Naive thymus-derived CD4-positive, alpha-beta T cell (primary cell): ENCODE measurements around the gene SMIM20. TPM values are rescaled to one million over a fixed set of nuclear protein-coding genes. Genes with fewer than 3 reads are reported as not detected.
A peak's percentile ranks its signal among the peaks of the same experiment; 100 is the strongest.

Source experiments
- ATAC-seq: fragments of 150-1000 bp; cut with Tn5 transposase; 2 replicates; pipeline ENCODE4 v1.10.0; 2021; ENCODE audit warnings: mild to moderate bottlenecking, moderate library complexity
- CTCF ChIA-PET: fragments of 350-600 bp; sonication (Branson Sonifier 250); formaldehyde crosslinking; loops from one replicate; lab custom pipeline; 2021; ENCODE audit warnings: antibody characterized with exemption; lab: Charles Lee
- POLR2A ChIA-PET: fragments of 350-600 bp; sonication (Branson Sonifier 250); formaldehyde crosslinking; loops from one replicate; lab custom pipeline; 2021; ENCODE audit warnings: antibody characterized with exemption, inconsistent platforms; lab: Charles Lee
- DNase-seq, 9 donors: peaks; one replicate each; pipeline versions ENCODE4 v3.0.0 to v3.0.0-alpha.2; 2020 to 2022; ENCODE audit warnings: mixed read lengths in 1 of 9
- H3K27ac ChIP-seq: one replicate; pipeline ENCODE4 v1.7.0; 2013; ENCODE audit warnings: mild to moderate bottlenecking, low read depth, low read length, moderate library complexity
- H3K27me3 ChIP-seq, 2 donors: one replicate each; pipeline ENCODE4 v1.7.0; 2013; ENCODE audit warnings: low read length in 2 of 2, mild to moderate bottlenecking in 2 of 2, moderate library complexity in 2 of 2; ENCODE audit not compliant: control insufficient read depth in 2 of 2, insufficient read depth in 2 of 2
- H3K36me3 ChIP-seq, 3 experiments: 1 replicate in 2 of 3; 2 replicates in 1 of 3; pipeline ENCODE4 v1.7.0; 2013; ENCODE audit warnings: low read length in 3 of 3, mild to moderate bottlenecking in 3 of 3, moderate library complexity in 1 of 3; ENCODE audit not compliant: insufficient read depth in 3 of 3, control insufficient read depth in 2 of 3
- H3K4me1 ChIP-seq, 2 donors: one replicate each; pipeline ENCODE4 v1.7.0; 2013; ENCODE audit warnings: low read length in 2 of 2, mild to moderate bottlenecking in 2 of 2, moderate library complexity in 1 of 2; ENCODE audit not compliant: control insufficient read depth in 2 of 2, insufficient read depth in 2 of 2
- H3K4me3 ChIP-seq: 2 replicates; pipeline ENCODE4 v1.7.0; 2013; ENCODE audit warnings: mild to moderate bottlenecking, low read length
- H3K9me3 ChIP-seq, 3 experiments: 1 replicate in 2 of 3; 2 replicates in 1 of 3; pipeline ENCODE4 v1.7.0; 2013; ENCODE audit warnings: low read length in 3 of 3; ENCODE audit not compliant: control insufficient read depth in 2 of 3
- H3K27ac Mint-ChIP-seq, 9 donors: one replicate each; pipeline ENCODE4 v1.8.0; 2020 to 2022; ENCODE audit warnings: mixed read lengths in 9 of 9, mild to moderate bottlenecking in 8 of 9, moderate library complexity in 5 of 9, inconsistent platforms in 2 of 9
- H3K27me3 Mint-ChIP-seq, 5 donors: one replicate each; pipeline ENCODE4 v1.8.0; 2021 to 2022; ENCODE audit warnings: mixed read lengths in 5 of 5, mild to moderate bottlenecking in 1 of 5
- H3K36me3 Mint-ChIP-seq, 5 donors: one replicate each; pipeline ENCODE4 v1.8.0; 2020 to 2022; ENCODE audit warnings: mixed read lengths in 5 of 5, mild to moderate bottlenecking in 3 of 5, inconsistent platforms in 1 of 5
- H3K4me1 Mint-ChIP-seq, 7 donors: one replicate each; pipeline ENCODE4 v1.8.0; 2020 to 2022; ENCODE audit warnings: mixed read lengths in 7 of 7, mild to moderate bottlenecking in 3 of 7, inconsistent platforms in 1 of 7
- H3K4me3 Mint-ChIP-seq, 10 donors: one replicate each; pipeline ENCODE4 v1.8.0; 2020 to 2022; ENCODE audit warnings: mild to moderate bottlenecking in 10 of 10, mixed read lengths in 10 of 10, moderate library complexity in 6 of 10, inconsistent platforms in 2 of 10
- H3K9me3 Mint-ChIP-seq, 11 donors: one replicate each; pipeline ENCODE4 v1.8.0; 2020 to 2022; ENCODE audit warnings: mixed read lengths in 11 of 11, mild to moderate bottlenecking in 4 of 11, inconsistent platforms in 1 of 11, moderate library complexity in 1 of 11
- intact Hi-C, 2 donors: fragments of 100-400 bp; cut with micrococcal nuclease; formaldehyde crosslinking; loops; one replicate each; pipeline ENCODE4 v1.15.1; 2023
- polyA plus RNA-seq, 2 donors: library from polyadenylated mRNA; unstranded; fragments of 300-500 nt; fragmentation: Illumina TruSeq; gene quantifications; one replicate each; pipeline ENCODE4 v1.2.3, GENCODE V29; 2021
- total RNA-seq, 6 experiments: library from RNA in 5 of 6; stranded (reverse) in 5 of 6; gene quantifications; 1 replicate in 5 of 6; 2 replicates in 1 of 6; pipeline ENCODE4 v1.2.3 and lab custom pipeline; 2021 to 2026

The SMIM20 gene
- total and polyA plus RNA-seq, 7 experiments from 2014 or later: 11.6 to 67.5 (median 17.8) TPM

DNA sequence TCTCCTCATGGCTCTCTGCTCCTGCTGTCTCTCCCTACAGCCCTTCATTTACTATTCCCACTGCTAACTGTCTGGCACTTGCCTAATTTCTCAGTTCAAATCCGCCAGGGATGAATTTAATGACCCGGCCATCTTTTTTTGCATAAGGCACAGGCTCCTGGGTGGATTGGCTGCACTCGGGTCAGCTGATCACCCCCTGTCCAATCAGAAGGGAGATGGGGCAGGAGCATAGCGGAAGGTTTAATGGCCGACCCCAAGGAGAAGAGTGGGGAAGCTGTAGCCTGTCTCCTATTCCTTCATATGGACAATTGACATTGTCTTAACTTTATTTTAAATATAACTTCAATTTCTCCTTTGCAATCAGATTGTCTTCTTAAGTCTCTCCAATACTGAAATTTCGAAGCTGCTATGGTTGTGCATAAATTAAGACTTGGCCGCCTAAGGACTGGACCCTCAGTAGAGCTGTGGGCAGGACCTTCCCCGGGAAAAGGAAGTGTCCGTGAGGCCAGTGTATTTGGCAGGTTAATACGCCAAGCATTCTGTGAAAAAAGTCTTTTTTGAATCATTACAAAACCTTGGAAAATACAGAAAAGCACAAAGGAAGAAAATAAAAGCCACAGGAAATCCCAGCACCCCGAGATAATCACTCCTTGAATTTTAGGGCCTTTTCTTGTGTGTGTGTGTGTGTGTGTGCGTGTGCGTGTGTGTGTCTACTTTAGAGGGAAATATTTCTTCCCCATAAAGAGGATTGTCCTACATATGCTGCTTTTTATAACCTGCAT is 55.5 kb downstream of the SMIM20 start:
- peak overlapping the region in 1 of 10 donors; percentile 37 for H3K4me3 Mint-ChIP-seq
- Histone ChIP-seq H3K36me3 (no peaks in the 10 kb centered on the region), H3K27me3 (no peaks in the 10 kb centered on the region), H3K27ac (no peak overlapping the region), H3K9me3 (no peaks in the 10 kb centered on the region), H3K4me3 (no peak overlapping the region), H3K4me1 (no peaks in the 10 kb centered on the region)
- intact Hi-C loops: no loop called here
- H3K9me3 Mint-ChIP-seq: no peaks in the 10 kb centered on the region
- H3K27ac Mint-ChIP-seq: no peak overlapping the region
- no peak for DNase-seq
- no peak for ATAC-seq
- ChIA-PET POLR2A (no interaction called here), CTCF (interaction anchor here (0.7 kb wide), 1 partner anchor 114 kb away, joined by 4 read pairs; no protein-coding TSS in a partner anchor)
- H3K36me3 Mint-ChIP-seq: no peaks in the 10 kb centered on the region
- H3K4me1 Mint-ChIP-seq: peaks cover 0 to 6% (median 0%) of the 10 kb centered on the region in 7 donors
- peaks cover 3 to 21% (median 11%) of the 10 kb centered on the region in 5 donors for H3K27me3 Mint-ChIP-seq

DNA sequence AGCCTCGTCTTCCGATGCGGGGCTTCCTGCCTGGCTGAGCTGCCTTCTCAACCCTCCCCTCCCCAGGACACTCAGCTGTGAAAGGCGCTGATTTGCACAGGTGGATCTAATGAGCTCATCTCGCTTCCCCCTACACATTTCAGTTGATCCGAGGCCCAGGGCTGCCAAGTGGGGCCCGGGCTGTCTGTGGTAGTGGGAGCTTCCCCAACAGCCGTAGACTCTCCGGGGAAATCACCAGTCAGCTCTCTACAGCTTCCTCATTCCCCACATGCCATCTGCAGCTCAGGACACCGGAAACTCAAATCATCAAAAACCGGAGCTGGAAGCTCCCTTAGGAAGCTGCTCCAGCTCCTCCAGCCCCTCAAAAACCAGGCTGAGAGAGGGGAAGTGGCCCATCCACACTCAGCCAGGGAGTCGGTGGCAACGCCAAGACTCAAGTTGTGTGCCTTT is 56.2 kb downstream of the SMIM20 start:
- intact Hi-C loops: no loop called here
- CTCF ChIA-PET: interaction anchor here (0.7 kb wide), 1 partner anchor 113 kb away, joined by 4 read pairs; no protein-coding TSS in a partner anchor
- H3K4me3 Mint-ChIP-seq: peak overlapping the region in 1 of 10 donors; percentile 37
- peaks cover 0 to 6% (median 0%) of the 10 kb centered on the region in 7 donors for H3K4me1 Mint-ChIP-seq
- DNase-seq: no peak
- H3K27me3 ChIP-seq: no peaks in the 10 kb centered on the region
- no peaks in the 10 kb centered on the region for H3K36me3 ChIP-seq
- POLR2A ChIA-PET: no interaction called here
- no peak overlapping the region for H3K27ac Mint-ChIP-seq
- H3K9me3 Mint-ChIP-seq: no peaks in the 10 kb centered on the region
- no peaks in the 10 kb centered on the region for H3K4me1 ChIP-seq
- no peak overlapping the region for H3K4me3 ChIP-seq
- ATAC-seq: peak; percentile 60
- H3K27me3 Mint-ChIP-seq: peaks cover 3 to 21% (median 11%) of the 10 kb centered on the region in 5 donors
- no peaks in the 10 kb centered on the region for H3K36me3 Mint-ChIP-seq
- H3K27ac ChIP-seq: no peak overlapping the region
- H3K9me3 ChIP-seq: no peaks in the 10 kb centered on the region

DNA sequence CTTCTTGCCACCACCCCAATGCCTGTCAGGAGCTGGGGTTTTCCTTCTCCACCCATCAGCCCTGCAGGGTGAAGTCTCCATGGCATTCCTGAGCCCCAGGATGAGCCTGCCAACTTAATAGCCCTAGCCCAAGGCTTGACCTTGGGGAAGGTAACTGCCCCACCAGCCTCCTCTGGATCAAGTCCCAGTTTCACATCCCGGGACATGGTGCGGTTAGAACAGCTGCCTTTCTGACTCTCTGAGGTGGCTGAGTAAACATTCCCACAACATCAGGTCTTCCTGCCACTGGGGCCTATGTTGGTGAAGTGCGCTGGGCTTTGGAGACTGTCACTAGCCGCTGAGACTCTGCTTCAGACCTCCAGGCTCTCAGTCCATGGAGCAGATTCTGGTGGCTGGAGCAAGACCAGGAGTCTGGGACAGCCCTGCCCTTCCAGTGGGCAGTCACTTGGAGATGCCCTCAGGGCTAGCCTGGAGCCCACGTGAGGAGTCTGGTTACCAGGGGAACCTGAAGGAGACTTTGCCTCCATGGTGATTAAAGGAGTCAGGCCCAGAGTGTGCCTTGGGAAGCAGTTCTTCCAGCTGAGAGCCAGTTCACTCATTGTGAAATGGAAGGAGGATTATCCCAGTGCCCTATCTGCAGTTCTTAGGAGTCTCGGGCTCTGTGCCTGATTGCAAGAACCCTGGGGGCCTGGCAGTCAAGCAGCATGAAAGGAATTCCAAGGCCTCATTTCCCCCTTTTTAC is 56.8 kb downstream of the SMIM20 start:
- ChIA-PET POLR2A (no interaction called here), CTCF (interaction anchor here (0.7 kb wide), 1 partner anchor 113 kb away, joined by 4 read pairs; no protein-coding TSS in a partner anchor)
- H3K9me3 Mint-ChIP-seq: no peaks in the 10 kb centered on the region
- H3K4me1 Mint-ChIP-seq: peaks cover 0 to 6% (median 0%) of the 10 kb centered on the region in 7 donors
- ATAC-seq (no peak), DNase-seq (no peak)
- peaks cover 3 to 21% (median 11%) of the 10 kb centered on the region in 5 donors for H3K27me3 Mint-ChIP-seq
- no peak overlapping the region for H3K27ac ChIP-seq
- no peaks in the 10 kb centered on the region for H3K9me3 ChIP-seq
- no peak overlapping the region for H3K4me3 Mint-ChIP-seq
- no peaks in the 10 kb centered on the region for H3K36me3 ChIP-seq
- H3K36me3 Mint-ChIP-seq: no peaks in the 10 kb centered on the region
- H3K4me1 ChIP-seq: no peaks in the 10 kb centered on the region
- intact Hi-C loops: no loop called here
- H3K4me3 ChIP-seq: no peak overlapping the region
- H3K27me3 ChIP-seq: no peaks in the 10 kb centered on the region
- no peak overlapping the region for H3K27ac Mint-ChIP-seq

DNA sequence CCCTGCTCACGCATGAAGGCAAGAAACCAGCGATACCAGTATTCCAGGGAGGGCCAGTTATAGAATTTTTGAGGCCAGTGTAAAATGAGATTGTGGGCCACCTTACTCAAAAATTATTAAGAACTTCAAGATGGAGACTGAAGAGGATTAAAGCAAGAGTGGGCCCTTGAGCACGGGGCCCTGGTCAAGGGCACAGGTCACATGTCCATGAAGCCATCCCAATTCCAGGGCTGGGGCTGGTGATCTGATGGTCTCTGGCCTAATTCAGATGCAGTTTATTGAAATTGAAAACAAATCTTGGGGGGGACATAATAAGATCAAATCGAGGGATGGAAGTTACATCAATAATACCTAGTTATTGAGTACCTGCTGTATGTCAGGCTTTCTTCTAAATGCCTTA is 58.3 kb downstream of the SMIM20 start:
- no peak overlapping the region for H3K27ac Mint-ChIP-seq
- ATAC-seq (no peak), DNase-seq (no peak)
- no peaks in the 10 kb centered on the region for H3K36me3 Mint-ChIP-seq
- Histone ChIP-seq H3K9me3 (no peaks in the 10 kb centered on the region), H3K27ac (no peak overlapping the region), H3K4me1 (no peaks in the 10 kb centered on the region), H3K4me3 (no peak overlapping the region), H3K36me3 (no peaks in the 10 kb centered on the region), H3K27me3 (no peaks in the 10 kb centered on the region)
- H3K9me3 Mint-ChIP-seq: peaks cover 0 to 3% (median 0%) of the 10 kb centered on the region in 11 donors
- intact Hi-C loops: no loop called here
- H3K27me3 Mint-ChIP-seq: peaks cover 10 to 21% (median 13%) of the 10 kb centered on the region in 5 donors
- H3K4me1 Mint-ChIP-seq: peaks cover 0 to 6% (median 0%) of the 10 kb centered on the region in 7 donors
- H3K4me3 Mint-ChIP-seq: no peak overlapping the region
- ChIA-PET POLR2A (no interaction called here), CTCF (no interaction called here)

DNA sequence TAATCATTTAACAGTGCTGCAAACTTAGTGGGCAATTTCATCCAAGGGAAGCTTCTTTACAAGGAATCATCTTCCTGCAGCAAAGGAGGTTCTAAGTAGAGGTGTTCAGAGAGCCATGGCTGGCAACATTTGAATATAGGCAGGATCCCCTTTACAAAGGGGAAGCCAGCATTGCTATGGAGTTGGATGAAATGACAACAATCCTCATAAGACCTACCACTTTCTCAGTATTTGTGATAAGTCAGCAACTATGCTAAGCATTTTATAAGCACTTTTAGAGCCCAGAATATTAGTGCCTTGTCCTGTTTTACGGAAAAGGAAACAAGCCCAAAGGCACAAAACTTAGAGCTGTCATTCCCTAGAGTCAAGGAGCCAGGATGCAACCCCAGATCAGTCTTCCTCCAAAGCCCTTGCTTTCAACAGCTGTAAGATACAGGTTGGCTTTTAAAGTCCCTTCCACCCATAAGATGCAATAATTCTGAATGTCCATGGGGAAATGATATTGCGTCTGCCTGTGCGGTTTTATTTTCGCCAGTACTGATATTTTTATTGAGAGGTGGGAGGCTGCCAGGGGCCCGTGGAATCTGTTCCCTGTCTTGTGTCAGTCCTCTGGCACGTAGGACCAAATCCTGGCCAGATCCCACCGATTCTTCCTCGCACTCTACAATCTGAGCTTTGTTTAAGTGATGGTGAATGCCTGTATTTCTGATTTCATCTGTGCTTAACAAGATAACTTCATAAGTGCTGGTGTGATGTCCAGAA is 59.1 kb downstream of the SMIM20 start:
- Histone ChIP-seq H3K36me3 (no peaks in the 10 kb centered on the region), H3K27me3 (no peaks in the 10 kb centered on the region), H3K4me1 (no peaks in the 10 kb centered on the region), H3K9me3 (no peaks in the 10 kb centered on the region), H3K4me3 (no peak overlapping the region), H3K27ac (no peak overlapping the region)
- Mint-ChIP-seq H3K27me3 (peaks cover 9 to 21% (median 13%) of the 10 kb centered on the region in 5 donors), H3K4me1 (peaks cover 0 to 5% (median 0%) of the 10 kb centered on the region in 7 donors), H3K9me3 (peaks cover 0 to 3% (median 0%) of the 10 kb centered on the region in 11 donors), H3K27ac (no peak overlapping the region), H3K4me3 (no peak overlapping the region), H3K36me3 (no peaks in the 10 kb centered on the region)
- POLR2A ChIA-PET: no interaction called here
- DNase-seq (no peak), ATAC-seq (no peak)
- intact Hi-C loops: no loop called here
- CTCF ChIA-PET: interaction anchor here (1.4 kb wide), 1 partner anchor 437 kb away, joined by 4 read pairs; no protein-coding TSS in a partner anchor

DNA sequence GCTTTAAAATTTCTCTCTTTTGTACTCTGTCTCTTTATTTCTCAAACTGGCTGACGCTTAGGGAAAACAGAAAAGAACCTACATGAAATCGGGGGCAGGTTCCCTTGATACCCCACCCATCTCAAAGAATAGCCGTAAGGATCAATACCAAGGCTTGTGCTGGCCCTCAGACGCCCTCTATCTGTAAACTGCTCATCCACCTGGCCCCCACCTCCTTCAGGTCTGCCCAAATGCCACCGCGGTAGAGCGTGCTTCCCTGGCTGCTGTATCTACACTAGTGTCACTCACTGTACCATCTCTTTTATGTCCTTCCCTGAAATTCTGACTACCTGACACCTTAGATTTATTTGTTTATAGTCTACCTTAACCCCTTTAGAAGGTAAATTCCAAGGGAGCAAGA is 62.8 kb downstream of the SMIM20 start:
- no peak overlapping the region for H3K27ac Mint-ChIP-seq
- no peaks in the 10 kb centered on the region for H3K4me1 Mint-ChIP-seq
- intact Hi-C loops: no loop called here
- H3K36me3 ChIP-seq: no peaks in the 10 kb centered on the region
- no peaks in the 10 kb centered on the region for H3K27me3 ChIP-seq
- H3K27ac ChIP-seq: no peak overlapping the region
- CTCF ChIA-PET: no interaction called here
- peaks cover 0 to 3% (median 0%) of the 10 kb centered on the region in 11 donors for H3K9me3 Mint-ChIP-seq
- ATAC-seq (no peak), DNase-seq (no peak)
- no peak overlapping the region for H3K4me3 ChIP-seq
- H3K27me3 Mint-ChIP-seq: peaks cover 0 to 14% (median 0%) of the 10 kb centered on the region in 5 donors
- H3K36me3 Mint-ChIP-seq: no peaks in the 10 kb centered on the region
- no peaks in the 10 kb centered on the region for H3K9me3 ChIP-seq
- H3K4me1 ChIP-seq: no peaks in the 10 kb centered on the region
- POLR2A ChIA-PET: no interaction called here
- H3K4me3 Mint-ChIP-seq: no peak overlapping the region
